Loucy (cell line): ENCODE measurements around the gene TFAP2C.

ENCODE experiments used
- H2AFZ ChIP-seq: fragments of 200-600 bp; sonication (generic); 2 replicates; pipeline ENCODE4 v1.6.0; 2016; ENCODE audit warnings: antibody characterized with exemption, mild to moderate bottlenecking, low read length, moderate library complexity
- H3F3A ChIP-seq: fragments of 200-600 bp; 2 replicates; pipeline ENCODE4 v1.6.0; 2016; ENCODE audit warnings: antibody characterized with exemption, low read depth, mild to moderate bottlenecking
- H3K27me3 ChIP-seq: fragments of 200-600 bp; sonication (generic); 2 replicates; pipeline ENCODE4 v1.6.1; 2014; ENCODE audit warnings: low read length, mild to moderate bottlenecking; ENCODE audit not compliant: insufficient read depth, poor library complexity, severe bottlenecking
- H3K36me3 ChIP-seq: fragments of 200-600 bp; sonication (generic); 2 replicates; pipeline ENCODE4 v1.6.1; 2016; ENCODE audit warnings: low read length; ENCODE audit not compliant: insufficient read depth
- H3K4me1 ChIP-seq: fragments of 200-600 bp; sonication (generic); 2 replicates; pipeline ENCODE4 v1.5.1; 2014; ENCODE audit warnings: low read length, mild to moderate bottlenecking; ENCODE audit not compliant: insufficient read depth, poor library complexity, severe bottlenecking
- H3K4me2 ChIP-seq: fragments of 200-600 bp; sonication (generic); 2 replicates; pipeline ENCODE4 v1.6.0; 2014; ENCODE audit warnings: antibody characterized with exemption, low read length, low read depth, mild to moderate bottlenecking; ENCODE audit not compliant: poor library complexity, severe bottlenecking
- H3K4me3 ChIP-seq: fragments of 200-600 bp; sonication (generic); 2 replicates; pipeline ENCODE4 v1.5.1; 2014; ENCODE audit warnings: low read length, mild to moderate bottlenecking, mixed read lengths; ENCODE audit not compliant: poor library complexity, severe bottlenecking
- H3K79me2 ChIP-seq: fragments of 200-600 bp; sonication (generic); 2 replicates; pipeline ENCODE4 v1.6.1; 2014; ENCODE audit warnings: low read length; ENCODE audit not compliant: insufficient read depth
- H3K9ac ChIP-seq: fragments of 200-600 bp; sonication (generic); 2 replicates; pipeline ENCODE4 v1.6.0; 2014; ENCODE audit warnings: mild to moderate bottlenecking, low read depth, low read length, moderate library complexity; ENCODE audit not compliant: poor library complexity, severe bottlenecking
- H3K9me2 ChIP-seq: fragments of 200-600 bp; sonication (generic); replicated peaks from 2 replicates; pipeline ENCODE4 v1.6.1; 2016; ENCODE audit warnings: low read depth, low read length, mixed read lengths
- H3K9me3 ChIP-seq: fragments of 200-600 bp; sonication (generic); 2 replicates; pipeline ENCODE4 v1.6.1; 2014; ENCODE audit warnings: mild to moderate bottlenecking, antibody characterized with exemption, low read length, low read depth; ENCODE audit not compliant: insufficient read depth
- H4K20me1 ChIP-seq: fragments of 200-600 bp; sonication (generic); 2 replicates; pipeline ENCODE4 v1.6.0; 2014; ENCODE audit warnings: antibody characterized with exemption, low read length, mild to moderate bottlenecking; ENCODE audit not compliant: insufficient read depth, poor library complexity, severe bottlenecking
- EZH2phosphoT487 ChIP-seq: fragments of 200-600 bp; IDR thresholded peaks from 2 replicates; pipeline ENCODE4 v1.6.1; 2018; ENCODE audit warnings: antibody characterized with exemption, mild to moderate bottlenecking, moderate library complexity, borderline replicate concordance
- TF ChIP-seq, protein P1 (sequence below): fragments of 200-600 bp; sonication (generic); conservative IDR thresholded peaks from 2 replicates; pipeline ENCODE4 v1.5.1; 2014; ENCODE audit warnings: mild to moderate bottlenecking, antibody characterized with exemption, low read length

Gene TFAP2C

DNA sequence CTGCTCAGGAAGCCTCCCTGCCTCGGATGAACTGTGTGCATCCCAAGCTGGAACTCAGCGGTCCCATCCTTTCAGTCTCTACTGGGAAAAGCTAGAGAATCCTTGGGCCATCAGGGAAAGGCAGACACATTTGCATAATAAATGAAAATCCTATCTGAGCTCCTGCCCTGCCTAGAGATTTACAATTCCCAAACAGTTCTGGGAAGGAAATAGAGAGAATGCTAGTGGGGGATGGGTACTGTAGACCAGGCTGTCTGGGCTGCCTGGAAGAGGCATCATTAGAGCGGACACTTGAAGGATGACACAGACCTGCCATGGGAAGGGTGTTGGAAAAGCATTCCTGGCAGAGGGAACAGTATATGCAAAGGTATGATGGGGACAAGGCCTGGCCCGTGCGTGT is 44.3 kb downstream of the TFAP2C start:
- Histone ChIP-seq H3F3A (no peaks in the 10 kb centered on the region), H3K4me1 (no peaks in the 10 kb centered on the region), H4K20me1 (no peaks in the 10 kb centered on the region), H3K36me3 (no peaks in the 10 kb centered on the region), H3K4me2 (no peak overlapping the region), H3K79me2 (no peaks in the 10 kb centered on the region), H3K27me3 (no peaks in the 10 kb centered on the region), H3K9me2 (no peaks in the 10 kb centered on the region), H3K9me3 (no peaks in the 10 kb centered on the region), H3K4me3 (no peak overlapping the region), H2AFZ (no peak overlapping the region), H3K9ac (no peak overlapping the region)
- TF ChIP-seq, protein P1, sequence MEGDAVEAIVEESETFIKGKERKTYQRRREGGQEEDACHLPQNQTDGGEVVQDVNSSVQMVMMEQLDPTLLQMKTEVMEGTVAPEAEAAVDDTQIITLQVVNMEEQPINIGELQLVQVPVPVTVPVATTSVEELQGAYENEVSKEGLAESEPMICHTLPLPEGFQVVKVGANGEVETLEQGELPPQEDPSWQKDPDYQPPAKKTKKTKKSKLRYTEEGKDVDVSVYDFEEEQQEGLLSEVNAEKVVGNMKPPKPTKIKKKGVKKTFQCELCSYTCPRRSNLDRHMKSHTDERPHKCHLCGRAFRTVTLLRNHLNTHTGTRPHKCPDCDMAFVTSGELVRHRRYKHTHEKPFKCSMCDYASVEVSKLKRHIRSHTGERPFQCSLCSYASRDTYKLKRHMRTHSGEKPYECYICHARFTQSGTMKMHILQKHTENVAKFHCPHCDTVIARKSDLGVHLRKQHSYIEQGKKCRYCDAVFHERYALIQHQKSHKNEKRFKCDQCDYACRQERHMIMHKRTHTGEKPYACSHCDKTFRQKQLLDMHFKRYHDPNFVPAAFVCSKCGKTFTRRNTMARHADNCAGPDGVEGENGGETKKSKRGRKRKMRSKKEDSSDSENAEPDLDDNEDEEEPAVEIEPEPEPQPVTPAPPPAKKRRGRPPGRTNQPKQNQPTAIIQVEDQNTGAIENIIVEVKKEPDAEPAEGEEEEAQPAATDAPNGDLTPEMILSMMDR: no peak
- no peak for TF ChIP-seq EZH2phosphoT487

DNA sequence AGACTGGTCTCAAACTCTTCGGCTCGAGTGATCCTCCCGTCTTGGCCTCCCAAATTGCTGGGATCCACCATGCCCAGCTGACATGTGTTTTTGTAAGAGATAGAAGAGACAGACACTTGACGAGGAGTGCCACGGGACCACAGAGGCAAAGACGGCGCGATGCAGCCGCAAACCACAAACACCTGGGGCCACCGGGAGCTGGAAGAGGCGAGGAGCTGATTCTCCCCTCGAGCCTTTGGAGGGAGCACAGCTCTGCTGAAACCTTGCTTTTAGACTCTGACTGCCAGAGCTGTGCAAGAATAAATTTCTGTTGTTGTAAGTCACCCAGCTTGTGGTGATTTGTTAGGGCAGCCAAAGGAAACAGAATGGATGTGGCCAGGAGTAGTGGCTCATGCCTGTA is 46.9 kb downstream of the TFAP2C start:
- TF ChIP-seq, protein P1: no peak
- TF ChIP-seq EZH2phosphoT487: no peak
- H3K9me3 ChIP-seq: no peaks in the 10 kb centered on the region
- H3K4me1 ChIP-seq: no peaks in the 10 kb centered on the region
- H3F3A ChIP-seq: no peaks in the 10 kb centered on the region
- no peak overlapping the region for H2AFZ ChIP-seq
- H3K4me3 ChIP-seq: no peak overlapping the region
- no peaks in the 10 kb centered on the region for H3K79me2 ChIP-seq
- H3K27me3 ChIP-seq: no peaks in the 10 kb centered on the region
- no peaks in the 10 kb centered on the region for H3K9me2 ChIP-seq
- H4K20me1 ChIP-seq: no peaks in the 10 kb centered on the region
- H3K9ac ChIP-seq: no peak overlapping the region
- no peak overlapping the region for H3K4me2 ChIP-seq
- no peaks in the 10 kb centered on the region for H3K36me3 ChIP-seq

DNA sequence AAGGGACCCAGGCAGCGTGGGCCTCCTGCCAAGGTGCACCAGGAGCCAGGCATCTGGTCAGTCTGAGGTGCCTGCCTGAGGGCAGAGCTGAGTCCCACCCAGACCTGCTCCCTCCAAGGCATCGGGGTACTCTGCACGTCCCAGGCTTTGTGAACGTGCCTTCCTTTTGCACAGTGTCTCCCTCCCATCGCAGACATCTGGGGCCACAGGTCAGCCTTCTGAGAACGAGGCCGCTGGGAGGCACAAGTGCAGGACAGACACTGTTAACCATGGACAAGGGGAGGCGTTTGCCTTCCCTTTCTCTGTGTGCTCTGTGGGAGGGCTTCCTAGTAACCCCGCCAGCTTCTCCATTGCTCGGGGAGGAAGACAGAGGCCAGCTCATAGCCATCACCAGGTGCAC is 47.6 kb downstream of the TFAP2C start:
- no peaks in the 10 kb centered on the region for H3K4me1 ChIP-seq
- H4K20me1 ChIP-seq: no peaks in the 10 kb centered on the region
- no peak overlapping the region for H2AFZ ChIP-seq
- H3F3A ChIP-seq: no peaks in the 10 kb centered on the region
- no peaks in the 10 kb centered on the region for H3K9me2 ChIP-seq
- no peaks in the 10 kb centered on the region for H3K36me3 ChIP-seq
- H3K27me3 ChIP-seq: no peaks in the 10 kb centered on the region
- TF ChIP-seq EZH2phosphoT487: no peak
- TF ChIP-seq, protein P1: no peak
- no peaks in the 10 kb centered on the region for H3K9me3 ChIP-seq
- H3K4me2 ChIP-seq: no peak overlapping the region
- H3K79me2 ChIP-seq: no peaks in the 10 kb centered on the region
- H3K4me3 ChIP-seq: no peak overlapping the region
- H3K9ac ChIP-seq: no peak overlapping the region
